B cell (primary cell): Measurements from ENCODE around the gene SCN2B. TPM values are rescaled to one million over a fixed set of nuclear protein-coding genes. Genes with fewer than 3 reads are reported as not detected.

Source experiments
- ATAC-seq: fragments of 200-7000 bp; cut with Tn5 transposase; one replicate; pipeline ENCODE4 v1.10.0; 2021; ENCODE audit warnings: low read depth, mild to moderate bottlenecking, moderate number of reproducible peaks, moderate library complexity
- CTCF ChIA-PET: fragments of 350-600 bp; sonication (Branson Sonifier 250); formaldehyde crosslinking; loops from one replicate; lab custom pipeline; 2021; ENCODE audit warnings: antibody characterized with exemption, inconsistent platforms; lab: Charles Lee
- POLR2A ChIA-PET: fragments of 350-600 bp; sonication (Branson Sonifier 250); formaldehyde crosslinking; loops from one replicate; lab custom pipeline; 2021; ENCODE audit warnings: antibody characterized with exemption; lab: Charles Lee
- DNase-seq: peaks from one replicate; pipeline ENCODE4 v3.0.0; 2013
- H2AFZ ChIP-seq: 2 replicates; pipeline ENCODE4 v1.6.1; 2012; ENCODE audit warnings: mild to moderate bottlenecking, low read depth, low read length; ENCODE audit not compliant: insufficient read depth, poor library complexity, severe bottlenecking
- H3K27ac ChIP-seq, 2 donors: 1 replicate in 1 of 2; 2 replicates in 1 of 2; pipeline ENCODE4 v1.5.1; 2012 to 2013; ENCODE audit warnings: low read length in 2 of 2, mild to moderate bottlenecking in 2 of 2, moderate library complexity in 1 of 2
- H3K27me3 ChIP-seq, 4 experiments: fragments of 200-600 bp in 1 of 4; sonication (generic) in 1 of 4; replicated peaks in 1 of 4; 1 replicate in 2 of 4; 2 replicates in 2 of 4; pipeline versions ENCODE4 v1.6.1 to v1.7.0; 2013 to 2016; ENCODE audit warnings: low read length in 3 of 4, mild to moderate bottlenecking in 2 of 4, mixed read lengths in 1 of 4, moderate library complexity in 1 of 4; ENCODE audit not compliant: insufficient read depth in 4 of 4, control insufficient read depth in 3 of 4; ENCODE audit errors: control extremely low read depth in 1 of 4
- H3K36me3 ChIP-seq, 2 experiments: replicated peaks in 1 of 2; 1 replicate in 1 of 2; 2 replicates in 1 of 2; pipeline versions ENCODE4 v1.6.1 to v1.7.1; 2013; ENCODE audit warnings: low read length in 1 of 2; ENCODE audit not compliant: insufficient read depth in 2 of 2, control insufficient read depth in 1 of 2; ENCODE audit errors: control extremely low read depth in 1 of 2, extremely low read depth in 1 of 2
- H3K4me1 ChIP-seq, 2 donors: fragments of 200-600 bp in 1 of 2; sonication (generic) in 1 of 2; 1 replicate in 1 of 2; 2 replicates in 1 of 2; pipeline versions ENCODE4 v1.5.1 to v1.6.1; 2013 to 2017; ENCODE audit warnings: low read length in 2 of 2; ENCODE audit not compliant: control insufficient read depth in 2 of 2, insufficient read depth in 2 of 2
- H3K4me2 ChIP-seq: replicated peaks from 2 replicates; pipeline ENCODE3; 2012; ENCODE audit warnings: mild to moderate bottlenecking, low read depth, low read length; ENCODE audit not compliant: poor library complexity, severe bottlenecking
- H3K4me3 ChIP-seq, 5 experiments: fragments of 200-600 bp in 1 of 5; sonication (generic) in 1 of 5; 1 replicate in 3 of 5; 2 replicates in 2 of 5; pipeline versions ENCODE4 v1.5.1 to v1.7.0; 2011 to 2016; ENCODE audit warnings: low read length in 4 of 5, mild to moderate bottlenecking in 4 of 5, low read depth in 2 of 5, control low read depth in 1 of 5, moderate library complexity in 1 of 5; ENCODE audit not compliant: insufficient read depth in 1 of 5; ENCODE audit errors: control extremely low read depth in 1 of 5, extremely low read depth in 1 of 5
- H3K79me2 ChIP-seq: fragments of 200-600 bp; sonication (generic); one replicate; pipeline ENCODE4 v1.6.0; 2016; ENCODE audit warnings: low read length; ENCODE audit not compliant: control insufficient read depth, insufficient read depth
- H3K9ac ChIP-seq: fragments of 200-600 bp; sonication (generic); 2 replicates; pipeline ENCODE4 v1.6.1; 2017; ENCODE audit warnings: mild to moderate bottlenecking, low read length, moderate library complexity
- H3K9me3 ChIP-seq, 3 donors: one replicate each; pipeline versions ENCODE4 v1.6.1 to v1.7.1; 2013; ENCODE audit warnings: low read length in 2 of 3; ENCODE audit not compliant: control insufficient read depth in 2 of 3, insufficient read depth in 1 of 3; ENCODE audit errors: control extremely low read depth in 1 of 3
- H4K20me1 ChIP-seq: 2 replicates; pipeline ENCODE4 v1.6.0; 2012; ENCODE audit warnings: mild to moderate bottlenecking, low read length; ENCODE audit not compliant: insufficient read depth, control insufficient read depth, poor library complexity, severe bottlenecking
- H3K27ac Mint-ChIP-seq: one replicate; pipeline ENCODE4 v1.8.0; 2021; ENCODE audit warnings: mixed read lengths
- H3K27me3 Mint-ChIP-seq: one replicate; pipeline ENCODE4 v1.8.0; 2021; ENCODE audit warnings: mixed read lengths
- H3K4me1 Mint-ChIP-seq: one replicate; pipeline ENCODE4 v1.8.0; 2021; ENCODE audit warnings: mixed read lengths
- H3K4me3 Mint-ChIP-seq: one replicate; pipeline ENCODE4 v1.8.0; 2021; ENCODE audit warnings: mixed read lengths
- H3K9me3 Mint-ChIP-seq: one replicate; pipeline ENCODE4 v1.8.0; 2022; ENCODE audit warnings: mixed read lengths; ENCODE audit not compliant: insufficient read depth
- CTCF ChIP-seq: fragments of 200-600 bp; IDR thresholded peaks from one replicate; pipeline ENCODE4 v1.8.0; 2022; ENCODE audit warnings: antibody characterized with exemption, mild to moderate bottlenecking
- EZH2 ChIP-seq: IDR thresholded peaks from 2 replicates; pipeline ENCODE4 v1.6.1; 2012; ENCODE audit warnings: borderline replicate concordance, low read depth, mild to moderate bottlenecking, moderate library complexity, low read length; ENCODE audit not compliant: insufficient read depth, poor library complexity, severe bottlenecking
- WGBS: methylation state at CpG from one replicate; pipeline ENCODE4 v1.1.5; 2013; ENCODE audit warnings: missing lambda C conversion rate; ENCODE audit not compliant: insufficient coverage; 5-methylcytosine and 5-hydroxymethylcytosine counted together
- intact Hi-C: fragments of 100-400 bp; cut with micrococcal nuclease; formaldehyde crosslinking; loops from one replicate; pipeline ENCODE4 v1.10.0; 2022
- polyA plus RNA-seq: library from polyadenylated mRNA; depleted of rRNA; stranded (reverse); fragments of >200 nt; gene quantifications from 2 replicates; pipeline ENCODE4 v1.2.3, GENCODE V29; 2012
- total RNA-seq, 2 donors: library from RNA; stranded (reverse); fragments of 120-200 nt in 1 of 2; gene quantifications; 1 replicate in 1 of 2; 2 replicates in 1 of 2; pipeline versions ENCODE4 v1.2.3 to v1.2.4, GENCODE V29; 2013 to 2022

Gene SCN2B
- total and polyA plus RNA-seq, 2 donors (not counting 1 experiment from before 2014, with no cell fraction given) = not detected

- ATAC-seq = no peak
These were observed 28.2 kb downstream of the SCN2B start for GRCh38 chr11:118148240-118148639.

GRCh38 chr11:118147502-118147901, 28.9 kb downstream of the SCN2B start:
- Mint-ChIP-seq H3K27ac (no peak overlapping the region), H3K27me3 (peaks cover 68% of the 10 kb centered on the region), H3K4me3 (peak overlapping the region; percentile 10), H3K4me1 (peaks cover 7% of the 10 kb centered on the region), H3K9me3 (no peaks in the 10 kb centered on the region)
- DNase-seq = no peak
- Histone ChIP-seq H3K36me3 (no peaks in the 10 kb centered on the region), H3K27ac (no peak overlapping the region), H2AFZ (no peak overlapping the region), H3K27me3 (peaks cover 0 to 77% (median 27%) of the 10 kb centered on the region in 4 experiments), H3K4me3 (no peak overlapping the region), H3K9me3 (no peaks in the 10 kb centered on the region), H3K79me2 (no peaks in the 10 kb centered on the region), H4K20me1 (no peaks in the 10 kb centered on the region), H3K4me2 (no peak overlapping the region), H3K4me1 (peaks cover 4 to 11% of the 10 kb centered on the region in 2 donors), H3K9ac (no peak overlapping the region)
- 100% methylated on average over 1 of the region's 3 CpGs for WGBS
- TF ChIP-seq EZH2 (no peak), CTCF (no peak)
- ChIA-PET CTCF (interaction anchor here (0.9 to 8.7 kb wide), 2 partner anchors 24 to 542 kb away, joined by 3 to 96 read pairs; no protein-coding TSS in a partner anchor), POLR2A (no interaction called here)
- no peak for ATAC-seq
- intact Hi-C loops = no loop called here

More at GRCh38 chr11:118148240-118148639, 28.2 kb downstream of the SCN2B start:
- intact Hi-C loops = no loop called here
- H3K27me3 Mint-ChIP-seq = peaks cover 61% of the 10 kb centered on the region
- Histone ChIP-seq H3K9me3 (no peaks in the 10 kb centered on the region), H3K79me2 (no peaks in the 10 kb centered on the region), H3K4me3 (no peak overlapping the region), H3K4me1 (peaks cover 10 to 18% of the 10 kb centered on the region in 2 donors), H3K27me3 (peaks cover 0 to 84% (median 27%) of the 10 kb centered on the region in 4 experiments), H3K4me2 (no peak overlapping the region), H3K9ac (no peak overlapping the region), H2AFZ (no peak overlapping the region), H3K36me3 (no peaks in the 10 kb centered on the region), H3K27ac (no peak overlapping the region), H4K20me1 (no peaks in the 10 kb centered on the region)
- no peak for TF ChIP-seq CTCF
- TF ChIP-seq EZH2 = no peak
- no peak for DNase-seq
- H3K9me3 Mint-ChIP-seq = no peaks in the 10 kb centered on the region
- H3K4me3 Mint-ChIP-seq = no peak overlapping the region
- 98% methylated on average over 5 of the region's 8 CpGs for WGBS
- H3K27ac Mint-ChIP-seq = no peak overlapping the region
- CTCF ChIA-PET = interaction anchor here (8.7 kb wide), 1 partner anchor 23 kb away, joined by 96 read pairs; no protein-coding TSS in a partner anchor
- peaks cover 10% of the 10 kb centered on the region for H3K4me1 Mint-ChIP-seq
- POLR2A ChIA-PET = no interaction called here
